Measurements from ENCODE around the gene USH1G.

DNA sequence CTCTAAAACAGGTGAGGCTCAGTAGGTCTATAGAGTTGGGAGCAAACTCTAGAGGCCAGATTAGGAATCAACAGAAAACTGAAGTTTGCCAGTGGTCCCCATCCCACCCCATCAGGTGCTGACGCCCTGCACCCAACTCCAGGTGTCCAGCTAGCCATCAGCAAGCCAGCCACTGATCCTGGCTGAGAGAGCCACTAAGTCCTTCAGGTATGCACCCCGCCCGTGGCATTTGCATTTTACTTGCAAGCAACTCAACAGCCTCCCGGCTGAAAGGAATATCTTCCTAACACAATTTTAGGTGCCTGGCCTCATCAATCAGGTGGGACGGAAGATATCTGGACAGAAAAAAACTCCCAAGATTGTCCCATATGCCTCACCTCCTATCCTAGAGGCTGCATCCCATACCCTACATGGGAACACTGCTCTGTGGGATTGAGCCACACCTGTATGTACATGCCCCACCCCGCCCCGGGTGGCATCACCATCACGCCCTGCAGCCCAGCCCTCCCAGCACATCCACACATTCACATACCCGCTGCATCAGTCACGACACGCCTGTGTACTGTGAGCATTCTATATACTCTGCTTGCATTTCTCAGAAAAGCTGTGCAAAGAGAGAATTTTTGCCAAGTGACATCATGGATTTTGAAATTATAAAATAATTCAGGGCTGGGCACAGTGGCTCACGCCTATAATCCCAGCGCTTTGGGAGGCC is 20.9 kb upstream of the USH1G start:
- TF ChIP-seq, protein P1, sequence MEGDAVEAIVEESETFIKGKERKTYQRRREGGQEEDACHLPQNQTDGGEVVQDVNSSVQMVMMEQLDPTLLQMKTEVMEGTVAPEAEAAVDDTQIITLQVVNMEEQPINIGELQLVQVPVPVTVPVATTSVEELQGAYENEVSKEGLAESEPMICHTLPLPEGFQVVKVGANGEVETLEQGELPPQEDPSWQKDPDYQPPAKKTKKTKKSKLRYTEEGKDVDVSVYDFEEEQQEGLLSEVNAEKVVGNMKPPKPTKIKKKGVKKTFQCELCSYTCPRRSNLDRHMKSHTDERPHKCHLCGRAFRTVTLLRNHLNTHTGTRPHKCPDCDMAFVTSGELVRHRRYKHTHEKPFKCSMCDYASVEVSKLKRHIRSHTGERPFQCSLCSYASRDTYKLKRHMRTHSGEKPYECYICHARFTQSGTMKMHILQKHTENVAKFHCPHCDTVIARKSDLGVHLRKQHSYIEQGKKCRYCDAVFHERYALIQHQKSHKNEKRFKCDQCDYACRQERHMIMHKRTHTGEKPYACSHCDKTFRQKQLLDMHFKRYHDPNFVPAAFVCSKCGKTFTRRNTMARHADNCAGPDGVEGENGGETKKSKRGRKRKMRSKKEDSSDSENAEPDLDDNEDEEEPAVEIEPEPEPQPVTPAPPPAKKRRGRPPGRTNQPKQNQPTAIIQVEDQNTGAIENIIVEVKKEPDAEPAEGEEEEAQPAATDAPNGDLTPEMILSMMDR (optimal IDR thresholded peaks at IDR 0.05 in 1 of 3, IDR thresholded peaks at IDR 0.05 in 1 of 3, conservative IDR thresholded peaks at IDR 0.05 in 1 of 3; ENCODE audit: extremely low read depth in 1 of 3, insufficient read depth in 2 of 3, low read length in 3 of 3), result no peak
- TF ChIP-seq EZH2 (IDR thresholded peaks at IDR 0.05; ENCODE audit: low read length), result no peak

Measured in keratinocyte (primary cell).